ENCODE data around the gene NRP1.

NRP1 gene

DNA sequence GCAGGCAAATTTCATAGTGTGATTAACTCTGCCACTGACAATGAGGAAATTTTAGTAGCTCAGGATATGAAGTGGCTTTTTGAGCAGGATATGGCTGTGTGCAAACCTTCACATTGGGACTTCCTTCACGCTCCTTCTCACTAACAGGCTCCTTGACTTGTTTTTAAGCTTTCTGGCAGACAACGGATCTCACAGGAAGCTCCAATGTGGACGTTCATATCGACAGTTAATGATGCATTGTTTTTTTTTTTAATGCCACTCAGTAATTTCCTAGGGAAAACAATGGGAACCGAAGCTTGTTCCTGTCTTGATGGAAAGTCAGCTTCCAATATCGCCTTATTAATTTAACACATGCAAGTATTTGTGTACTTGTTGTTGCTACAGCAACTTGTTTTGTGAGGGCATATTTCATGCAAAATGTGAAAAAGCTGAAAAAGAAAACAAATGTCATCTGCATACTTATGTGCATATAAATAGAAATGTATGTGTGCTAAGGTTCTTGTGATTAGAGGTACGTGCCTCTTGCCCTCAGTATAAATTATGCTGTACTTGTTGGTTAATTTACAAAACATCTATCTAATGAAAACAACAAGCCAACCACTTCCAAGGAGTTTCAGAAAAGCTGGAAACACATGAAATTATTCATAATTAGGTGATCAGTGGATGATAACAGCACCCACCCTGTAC, 84.7 kb downstream of the NRP1 start:
- ChIA-PET CTCF (interaction anchor here (1.0 kb wide), 1 partner anchor 10 kb away, joined by 3 read pairs; no protein-coding TSS in a partner anchor), POLR2A (no interaction called here)
- TF ChIP-seq CTCF (IDR thresholded peaks at IDR 0.05; ENCODE audit: control extremely low read depth, extremely low read depth, low read depth, missing control alignments): no peak
- no peak for DNase-seq (ENCODE audit: extremely low spot score)

DNA sequence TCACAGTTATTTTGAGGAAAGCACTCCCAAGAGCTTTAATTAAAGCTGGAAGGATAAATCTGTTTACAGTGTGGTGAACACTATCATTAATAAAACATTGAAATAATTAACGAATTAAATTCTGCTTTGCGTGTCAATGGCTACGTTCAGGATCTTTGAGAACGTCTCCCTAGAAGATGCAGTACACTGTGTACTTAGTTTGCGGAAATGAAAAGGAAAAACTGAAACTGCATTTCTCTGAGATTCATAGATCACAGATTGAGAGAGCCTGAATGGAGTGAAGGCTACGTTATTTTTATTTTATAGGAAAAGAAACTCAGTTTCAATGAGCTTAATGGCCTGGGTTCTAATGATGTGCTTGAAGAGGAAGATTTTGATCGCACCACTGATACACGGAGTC, 85.3 kb downstream of the NRP1 start:
- ChIA-PET CTCF (interaction anchor here (1.0 kb wide), 1 partner anchor 11 kb away, joined by 3 read pairs; no protein-coding TSS in a partner anchor), POLR2A (no interaction called here)
- TF ChIP-seq CTCF (IDR thresholded peaks at IDR 0.05; ENCODE audit: control extremely low read depth, extremely low read depth, low read depth, missing control alignments): no peak
- DNase-seq (ENCODE audit: extremely low spot score): no peak

GRCh38 chr10:33248638-33249037, 85.8 kb downstream of the NRP1 start:
- ChIA-PET CTCF (no interaction called here), POLR2A (no interaction called here)
- DNase-seq (ENCODE audit: extremely low spot score): no peak
- no peak for TF ChIP-seq CTCF (IDR thresholded peaks at IDR 0.05; ENCODE audit: control extremely low read depth, extremely low read depth, low read depth, missing control alignments)

DNA sequence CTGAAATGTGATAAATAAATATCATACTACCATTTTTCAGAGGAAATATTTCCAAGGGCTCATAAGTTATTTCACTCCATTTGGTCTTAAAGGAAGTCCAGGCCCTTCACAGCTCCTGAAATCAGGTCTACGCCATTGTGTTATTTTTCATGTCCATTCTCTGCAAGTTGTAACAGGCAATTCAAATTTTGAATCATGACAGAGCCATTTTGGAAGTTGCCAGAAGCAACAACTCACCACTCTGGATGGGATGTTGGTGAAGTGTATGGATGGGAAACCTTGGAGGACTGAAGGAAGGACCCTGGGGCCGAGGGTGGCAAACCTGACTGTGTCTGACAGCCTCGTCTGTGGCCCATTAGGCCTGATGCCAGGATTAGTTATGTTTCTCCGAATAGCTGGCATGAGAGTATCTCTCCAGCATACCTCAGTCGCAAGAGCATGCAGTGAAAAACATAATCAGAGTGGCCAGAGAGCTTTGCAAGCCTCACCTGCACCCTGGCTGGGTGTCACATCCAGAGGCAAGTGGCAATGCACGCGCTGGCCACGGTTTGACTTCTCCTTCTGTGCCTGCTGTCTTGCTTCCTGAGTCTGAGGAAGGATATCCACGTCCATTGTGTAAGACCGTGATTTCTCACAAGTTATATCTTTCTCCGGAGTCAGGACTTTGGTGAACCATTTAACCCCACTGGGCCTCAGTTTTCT, 87.1 kb downstream of the NRP1 start:
- ChIA-PET POLR2A (no interaction called here), CTCF (no interaction called here)
- TF ChIP-seq CTCF (IDR thresholded peaks at IDR 0.05; ENCODE audit: control extremely low read depth, extremely low read depth, low read depth, missing control alignments): no peak
- DNase-seq (ENCODE audit: extremely low spot score): no peak

DNA sequence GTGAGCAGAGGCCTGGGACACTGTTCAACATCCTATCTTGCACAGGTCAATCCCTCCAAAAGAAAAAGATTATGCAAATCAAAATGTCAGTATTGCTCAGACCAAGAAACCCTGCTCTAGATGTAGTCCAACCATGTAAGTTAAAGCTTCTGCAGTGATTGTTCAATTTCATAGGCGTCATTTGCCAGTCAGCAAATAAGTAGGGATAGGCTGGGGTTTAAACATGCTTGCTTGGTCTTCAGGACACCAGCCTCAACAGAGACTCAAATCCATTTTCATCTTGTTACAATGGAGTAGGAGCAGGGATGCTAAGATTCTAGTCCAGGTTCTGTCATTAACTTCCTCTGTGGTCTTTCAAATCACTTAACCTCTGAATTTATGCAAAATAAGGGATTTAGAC, 89.1 kb downstream of the NRP1 start:
- POLR2A ChIA-PET: no interaction called here
- DNase-seq (ENCODE audit: extremely low spot score): no peak
- no peak for TF ChIP-seq CTCF (IDR thresholded peaks at IDR 0.05; ENCODE audit: control extremely low read depth, extremely low read depth, low read depth, missing control alignments)
- CTCF ChIA-PET: no interaction called here

GRCh38 chr10:33244354-33244967, 90.0 kb downstream of the NRP1 start:
- TF ChIP-seq CTCF (IDR thresholded peaks at IDR 0.05; ENCODE audit: control extremely low read depth, extremely low read depth, low read depth, missing control alignments): no peak
- ChIA-PET CTCF (no interaction called here), POLR2A (no interaction called here)
- no peak for DNase-seq (ENCODE audit: extremely low spot score)

Measured in GM10248 (cell line).